GM19240 (cell line): ENCODE data around the gene LRP3.

Experiments
- DNase-seq: peaks from one replicate; pipeline ENCODE4 v3.0.0; 2011; ENCODE audit warnings: low spot score; ENCODE audit not compliant: insufficient read length

Gene LRP3

DNA sequence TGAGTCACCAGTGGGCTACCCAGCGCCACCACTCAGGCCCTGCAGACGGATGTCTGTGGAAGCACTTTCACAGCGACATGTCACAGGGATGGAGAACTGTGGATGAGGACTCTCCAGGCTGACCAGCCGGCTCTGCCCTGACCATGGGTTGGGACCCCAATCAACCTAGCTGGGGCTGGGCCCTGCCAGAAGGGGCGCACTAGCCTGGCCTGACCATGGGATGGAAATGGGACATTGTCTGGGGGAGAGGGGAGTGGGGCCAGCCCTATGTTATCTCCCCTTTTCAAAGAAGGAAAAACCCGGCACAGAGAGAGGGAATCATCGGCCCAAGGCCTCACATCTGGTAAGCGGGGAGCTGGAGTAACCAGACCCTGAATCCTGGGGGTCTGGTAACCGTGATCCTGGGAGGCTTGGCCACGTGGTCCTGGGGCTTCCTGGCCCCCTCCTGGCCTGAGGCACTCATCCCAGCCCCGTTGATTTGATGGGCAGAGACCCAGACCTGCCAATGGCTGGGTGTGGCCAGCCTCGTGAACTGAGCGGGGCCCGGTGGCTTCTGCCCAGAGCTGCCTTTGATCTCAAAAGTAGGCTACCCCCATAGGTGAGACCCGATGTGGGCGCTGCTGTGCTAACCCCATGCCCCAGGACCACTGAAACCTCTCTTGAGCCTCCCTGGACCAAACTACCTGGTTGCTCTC lies 42.7 kb downstream of the LRP3 start:
- DNase-seq, result no peak

DNA sequence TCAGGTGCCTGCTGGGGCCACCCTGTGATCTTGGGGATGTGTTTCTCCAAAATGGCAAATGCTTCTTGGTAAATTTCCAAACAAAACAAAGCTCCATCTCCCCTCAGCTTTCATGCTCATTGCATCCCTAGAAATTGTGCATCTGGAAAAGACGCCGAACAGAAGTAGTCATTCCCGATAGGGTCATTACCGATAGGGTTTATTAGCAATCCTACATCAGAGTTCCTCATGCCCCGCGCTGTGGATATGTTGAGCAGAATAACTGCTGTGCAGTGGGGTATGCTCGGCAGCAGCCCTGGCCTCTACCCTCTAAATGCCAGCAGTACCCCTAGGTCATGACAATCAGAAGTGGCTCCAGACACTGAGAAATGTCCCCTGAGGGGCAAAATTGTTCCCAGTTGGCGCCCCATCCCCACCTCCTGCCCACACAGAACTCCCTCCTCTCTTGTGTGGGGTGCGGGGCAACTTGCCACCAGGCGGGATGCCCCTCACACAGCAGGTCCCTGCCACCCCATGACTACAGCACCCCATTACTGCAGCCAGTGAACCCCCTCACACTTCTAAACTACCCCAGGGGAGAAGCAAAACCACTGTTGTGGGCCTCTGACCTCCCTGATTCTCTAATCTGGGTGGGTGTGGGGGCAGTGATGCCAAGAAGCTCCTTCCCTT lies 44.5 kb downstream of the LRP3 start:
- DNase-seq, result no peak

DNA sequence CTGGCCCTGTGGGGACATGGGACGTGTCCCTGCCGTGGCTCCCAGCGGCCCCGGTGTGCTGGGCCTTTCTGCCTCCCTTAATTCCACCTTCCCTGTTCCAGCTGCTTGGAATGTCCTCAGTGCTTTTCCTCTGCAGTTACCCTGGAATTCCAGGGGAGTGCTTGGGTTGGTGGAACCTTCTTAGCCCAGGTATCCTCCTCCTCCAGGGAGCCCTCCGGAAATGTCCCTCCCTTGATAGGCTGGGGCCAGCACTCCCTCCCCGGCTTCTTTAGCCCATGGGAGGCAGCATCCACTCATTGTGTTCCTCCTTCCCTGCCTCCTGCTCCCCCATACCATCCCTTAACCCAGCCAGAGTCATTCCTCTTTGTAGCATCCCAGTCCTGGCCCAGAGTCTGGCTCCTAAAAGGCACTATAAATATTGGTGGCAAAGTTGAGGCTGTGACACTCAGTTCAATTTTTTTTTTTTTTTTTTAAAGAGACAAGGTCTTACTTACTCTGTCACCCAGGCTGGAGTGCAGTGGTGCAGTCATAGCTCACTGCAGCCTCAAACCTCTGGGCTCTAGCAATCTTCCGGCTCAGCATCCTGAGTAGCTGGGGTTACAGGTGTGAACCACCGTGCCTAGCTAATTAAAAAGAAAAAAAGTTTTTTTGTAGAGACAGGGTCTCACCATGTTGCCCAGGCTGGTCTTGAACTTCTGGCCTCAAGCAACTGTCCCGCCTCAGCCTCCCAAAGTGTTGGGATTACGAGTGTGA lies 45.3 kb downstream of the LRP3 start:
- no peak for DNase-seq

DNA sequence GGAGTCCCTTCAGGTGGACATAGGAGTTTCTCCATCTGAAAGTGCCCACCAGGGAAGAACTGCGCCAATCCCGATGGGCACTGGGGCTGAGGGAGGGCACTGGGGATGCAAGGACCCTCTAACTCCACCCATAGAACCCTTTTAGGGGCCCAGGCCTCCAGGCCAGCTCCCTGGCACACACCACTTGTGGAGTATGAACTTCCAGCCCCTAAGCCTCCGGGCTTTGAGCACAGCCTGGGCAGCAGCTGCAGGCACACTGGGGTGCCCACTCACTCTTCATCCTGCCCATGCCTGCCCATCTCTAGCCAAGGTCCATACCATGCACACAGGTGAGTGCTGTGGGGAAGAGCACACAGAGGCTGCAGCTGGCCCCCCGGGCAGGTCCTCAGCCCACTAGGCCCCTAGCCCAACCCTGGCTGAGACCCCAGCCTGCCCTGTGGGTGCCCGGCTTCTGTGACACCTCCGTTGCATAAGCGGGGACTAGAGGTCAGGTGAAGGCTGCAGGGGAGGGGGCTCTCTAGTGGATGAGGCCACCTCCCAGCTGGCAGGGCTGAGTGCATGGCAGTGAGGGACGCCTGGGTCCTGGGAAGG lies 46.1 kb downstream of the LRP3 start:
- no peak for DNase-seq

DNA sequence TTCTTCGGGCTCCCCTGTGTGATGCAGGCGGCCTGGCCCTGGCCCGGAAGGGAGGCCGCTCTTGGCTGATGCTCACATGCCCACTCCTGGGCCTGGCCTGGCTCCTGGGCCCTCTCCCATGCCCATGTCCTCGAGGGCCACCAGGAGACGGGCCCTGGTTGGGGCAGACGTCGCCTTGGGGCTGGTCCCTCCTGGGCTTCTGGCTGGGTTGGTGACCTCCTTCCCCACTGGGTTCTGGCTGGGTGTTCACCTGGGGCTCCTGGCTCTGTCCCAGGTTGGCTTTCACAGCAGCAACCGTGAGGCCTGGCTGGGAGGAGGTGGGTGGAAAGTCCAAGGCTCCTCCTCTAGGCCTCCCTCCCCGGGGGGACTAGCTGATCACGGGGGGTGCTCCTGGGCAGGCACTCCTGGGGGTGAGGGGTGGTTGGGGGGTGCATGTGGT lies 47.0 kb downstream of the LRP3 start:
- no peak for DNase-seq

DNA sequence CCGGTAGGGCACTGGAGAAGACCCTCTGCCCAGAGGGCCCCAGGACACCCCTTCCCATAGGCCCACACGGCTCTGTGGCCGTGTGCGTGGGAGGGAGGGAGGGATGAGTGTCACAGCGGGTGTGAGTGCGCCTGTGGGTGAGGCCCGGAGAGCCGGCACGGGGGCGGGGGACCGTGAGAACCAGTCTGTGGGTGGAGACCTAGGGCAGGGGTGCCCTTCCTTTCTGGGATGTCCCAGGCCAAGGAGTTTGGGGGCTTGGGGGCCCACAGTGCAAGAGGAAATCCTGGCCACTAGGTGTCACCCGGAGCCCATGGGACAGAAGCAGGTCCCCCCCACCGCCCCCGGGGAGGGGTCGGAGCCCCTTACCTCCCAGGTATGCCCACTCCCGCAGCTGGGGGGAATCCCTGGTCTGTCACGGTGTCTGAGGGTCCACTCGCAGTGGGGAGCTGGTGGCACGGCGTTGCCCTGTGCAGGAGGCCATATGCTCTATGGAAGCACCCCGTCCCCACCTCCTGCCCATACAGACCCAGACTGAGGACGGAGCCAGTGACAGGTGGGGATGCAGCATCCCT lies 47.5 kb downstream of the LRP3 start:
- no peak for DNase-seq

DNA sequence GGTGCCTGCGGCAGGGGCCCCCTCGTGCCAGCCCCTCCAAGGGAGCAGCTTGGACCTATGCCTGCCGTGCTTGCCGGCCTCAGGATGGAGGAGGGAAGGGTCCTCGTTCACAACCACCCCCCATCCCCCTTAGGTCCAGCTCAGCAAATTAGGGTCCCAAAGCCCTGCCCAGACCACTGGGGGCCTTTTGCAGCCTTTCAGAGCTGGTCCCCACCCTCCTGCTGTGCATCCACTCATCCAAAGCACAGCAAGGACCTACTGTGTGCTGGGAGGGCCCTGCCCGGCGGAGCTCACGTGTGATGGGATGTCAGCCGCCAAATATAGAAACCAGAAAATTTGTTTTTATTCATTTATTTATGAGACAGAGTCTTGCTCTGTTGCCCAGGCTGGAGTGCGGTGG lies 48.0 kb downstream of the LRP3 start:
- no peak for DNase-seq

DNA sequence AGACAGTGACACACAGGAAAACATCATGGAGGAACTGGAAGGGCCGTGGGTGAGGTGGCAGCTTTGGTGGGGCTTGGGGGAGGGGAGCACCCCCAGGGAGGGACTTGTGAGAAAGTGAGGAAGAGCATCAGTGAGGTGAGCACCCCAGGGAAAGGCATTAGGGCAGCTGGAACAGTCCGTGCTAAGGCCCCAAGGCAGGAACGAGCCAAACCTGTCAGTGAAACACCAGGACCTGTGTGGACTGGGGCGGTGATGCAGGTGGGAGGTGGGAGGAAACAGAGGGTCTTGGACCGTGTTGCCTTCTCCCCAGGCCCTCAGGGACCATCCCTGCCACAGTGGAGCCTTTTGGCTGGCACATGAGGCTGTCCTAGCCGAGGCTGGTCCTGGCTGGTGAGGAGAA lies 48.8 kb downstream of the LRP3 start:
- no peak for DNase-seq

DNA sequence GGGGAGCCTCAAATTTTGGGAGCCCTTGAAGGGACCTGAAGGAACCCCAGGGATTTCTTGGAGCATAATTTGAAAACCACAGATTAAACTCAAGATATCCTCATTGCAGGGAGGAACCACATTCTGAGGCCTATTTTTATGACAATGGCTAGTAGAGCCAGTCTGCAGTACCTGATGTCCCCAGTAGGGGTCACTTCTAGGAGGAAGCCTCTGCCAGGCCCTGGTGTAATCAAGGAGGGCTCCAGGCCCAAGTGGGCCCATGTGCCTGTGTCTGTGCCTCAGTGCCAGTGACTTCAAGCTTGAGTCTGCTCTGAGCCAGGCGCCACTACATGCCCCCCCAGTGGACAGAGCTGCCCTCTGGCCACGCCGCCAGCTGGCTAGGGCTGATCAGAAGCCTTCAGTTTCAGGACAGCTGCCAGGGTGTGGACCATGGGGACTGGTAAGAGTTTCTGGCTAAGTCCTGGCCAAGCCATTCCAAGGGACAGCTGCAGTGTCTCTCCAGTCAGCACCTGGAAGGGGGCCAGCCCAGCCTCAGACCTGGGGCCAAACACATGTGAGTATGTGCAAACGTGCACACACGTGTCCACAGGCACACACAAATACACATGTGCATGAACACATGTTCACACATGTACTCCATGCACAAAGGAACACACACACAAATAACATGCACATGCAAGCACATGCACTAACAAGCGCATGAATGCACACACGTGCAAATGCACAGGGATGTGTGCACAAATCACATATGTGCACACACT lies 52.0 kb downstream of the LRP3 start:
- no peak for DNase-seq

DNA sequence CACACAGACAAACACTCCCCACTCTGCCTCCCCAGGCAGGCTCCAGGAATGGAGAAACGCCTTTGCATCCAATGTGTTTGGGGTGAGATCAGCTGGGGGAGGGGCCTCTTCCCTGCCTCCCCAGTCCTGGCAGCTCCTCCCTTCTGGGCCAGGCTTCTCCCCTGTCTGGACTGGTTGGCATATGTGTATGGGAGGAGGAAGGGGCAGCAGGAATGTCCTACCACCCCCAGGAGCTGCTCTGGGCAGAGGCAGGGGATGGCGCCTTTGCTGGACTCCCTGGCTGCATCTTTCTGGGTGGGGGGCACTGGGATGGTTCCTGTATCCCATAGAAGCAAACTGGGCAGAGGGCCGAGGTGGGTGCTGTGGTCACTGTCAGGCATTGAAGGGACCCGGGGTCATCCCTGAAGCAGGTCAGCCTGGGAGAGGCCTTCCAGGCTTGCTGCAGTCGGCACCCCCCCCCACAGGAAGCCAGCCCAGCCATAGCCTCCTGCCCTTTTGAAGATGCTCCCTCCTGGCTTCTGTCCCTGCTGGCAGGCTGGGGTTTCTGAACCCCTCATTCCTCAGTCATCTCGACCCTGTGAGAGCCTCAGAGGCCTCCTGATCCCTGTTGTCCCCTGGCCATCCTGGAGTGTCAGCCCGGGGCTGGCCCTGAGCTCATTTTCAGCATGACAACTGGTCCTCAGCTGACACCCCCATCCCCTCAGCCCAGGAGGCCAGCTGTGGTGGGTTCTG lies 52.7 kb downstream of the LRP3 start:
- no peak for DNase-seq

DNA sequence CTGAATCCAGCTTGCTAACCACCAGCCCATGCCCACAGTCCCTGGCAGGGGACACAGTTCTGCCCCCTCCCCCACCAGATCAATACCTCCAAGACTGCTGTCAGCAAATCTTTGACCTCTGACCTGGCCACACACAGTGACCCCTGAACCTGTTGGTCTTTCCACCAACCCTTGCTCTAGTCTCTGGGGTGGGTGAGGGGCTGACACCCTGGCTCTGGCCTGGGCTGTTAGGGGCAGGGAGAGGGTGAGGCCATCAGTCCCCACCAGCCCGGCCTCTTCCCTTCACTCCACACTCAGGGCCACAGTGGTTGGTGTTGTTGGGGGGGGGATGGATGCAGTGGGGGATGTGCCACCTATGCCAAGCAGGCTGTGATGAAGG lies 53.3 kb downstream of the LRP3 start:
- no peak for DNase-seq

DNA sequence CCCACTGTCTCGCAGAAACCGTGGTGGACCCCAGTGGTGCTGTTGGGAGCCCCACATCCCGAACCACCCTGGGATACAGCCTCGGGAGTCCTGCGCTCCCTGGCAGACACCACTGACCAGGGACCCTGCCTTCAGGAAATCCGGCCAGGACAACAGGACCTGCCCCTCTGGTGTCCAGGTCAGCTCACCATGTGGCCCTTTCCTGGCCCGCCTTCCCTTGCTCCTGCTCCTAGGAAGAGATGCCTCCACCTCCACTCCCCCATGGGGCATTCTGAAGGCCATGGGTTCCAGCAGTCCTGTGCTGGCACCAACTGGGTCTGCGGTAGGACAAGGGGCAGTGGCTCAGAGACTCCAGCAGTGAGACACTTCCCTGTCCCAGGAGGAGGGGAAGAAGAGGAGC lies 54.0 kb downstream of the LRP3 start:
- no peak for DNase-seq

DNA sequence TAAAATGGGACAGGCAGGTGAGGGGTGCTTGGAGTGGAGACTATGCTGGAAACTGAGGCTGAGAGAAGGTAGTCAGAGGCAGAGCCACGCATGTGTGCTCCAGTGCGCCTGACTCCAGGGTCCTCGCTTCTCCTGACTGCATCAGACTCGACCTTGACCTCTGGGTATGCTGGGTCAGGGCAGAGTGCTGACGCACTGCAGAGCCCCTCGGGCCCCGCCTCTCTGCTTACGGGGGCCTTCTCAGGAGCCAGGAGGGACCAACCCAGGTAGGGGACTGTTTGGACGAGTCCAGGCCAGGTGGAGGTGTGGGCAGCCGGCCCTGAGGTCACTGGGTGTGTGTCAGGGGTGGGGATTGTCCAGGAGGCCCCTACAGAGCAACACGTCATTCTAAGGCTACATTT lies 54.4 kb downstream of the LRP3 start:
- DNase-seq, result no peak

DNA sequence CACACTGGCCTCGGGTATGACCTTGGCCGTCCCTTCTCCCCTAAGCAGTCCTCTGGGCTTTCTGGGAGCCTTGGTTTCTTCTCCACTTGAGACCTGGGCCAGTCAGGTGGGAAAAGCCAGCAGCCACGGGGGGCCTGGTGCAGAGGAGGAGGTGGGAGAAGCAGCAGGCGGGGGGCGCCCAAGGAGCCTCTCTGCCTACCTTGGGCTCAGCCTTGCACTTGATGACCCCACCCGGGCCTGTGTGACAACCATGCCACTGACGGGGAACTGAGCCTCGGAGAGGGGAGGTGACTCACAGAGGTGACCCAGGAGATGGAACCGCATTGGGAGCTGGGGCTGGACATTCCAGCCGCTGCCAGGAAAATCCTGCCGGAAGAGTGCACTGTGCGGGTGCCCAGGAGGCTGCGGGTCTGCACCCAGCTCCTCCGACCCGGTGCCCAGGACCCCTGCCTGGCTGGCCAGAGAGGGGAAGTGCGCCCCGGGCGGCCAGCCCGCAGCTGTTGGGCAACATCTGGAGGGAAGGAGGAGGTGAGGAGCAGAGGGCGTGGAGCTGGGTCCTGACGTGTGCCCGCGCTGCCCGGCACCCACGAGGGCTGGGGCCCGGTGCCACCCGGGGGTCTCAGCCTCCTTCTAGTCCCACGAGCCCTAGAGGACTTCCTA lies 55.0 kb downstream of the LRP3 start:
- DNase-seq, result no peak

DNA sequence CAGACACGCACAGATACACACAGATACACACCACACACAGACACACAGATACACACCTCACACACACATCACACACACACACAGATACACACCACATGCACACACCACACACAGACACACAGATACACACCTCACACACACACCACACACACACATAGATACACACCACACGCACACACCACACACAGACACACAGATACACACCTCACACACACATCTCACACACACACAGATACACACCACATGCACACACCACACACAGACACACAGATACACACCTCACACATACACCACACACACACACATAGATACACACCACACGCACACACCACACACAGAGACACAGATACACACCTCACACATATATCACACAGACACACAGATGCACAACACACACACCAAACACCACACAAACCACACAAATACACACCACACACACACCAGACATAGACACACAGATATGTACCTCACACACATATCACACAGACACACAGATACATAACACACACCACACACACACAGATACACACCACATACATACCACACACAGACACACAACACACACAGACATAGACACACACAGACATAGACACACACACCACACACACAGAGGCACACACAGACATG lies 55.7 kb downstream of the LRP3 start:
- no peak for DNase-seq

DNA sequence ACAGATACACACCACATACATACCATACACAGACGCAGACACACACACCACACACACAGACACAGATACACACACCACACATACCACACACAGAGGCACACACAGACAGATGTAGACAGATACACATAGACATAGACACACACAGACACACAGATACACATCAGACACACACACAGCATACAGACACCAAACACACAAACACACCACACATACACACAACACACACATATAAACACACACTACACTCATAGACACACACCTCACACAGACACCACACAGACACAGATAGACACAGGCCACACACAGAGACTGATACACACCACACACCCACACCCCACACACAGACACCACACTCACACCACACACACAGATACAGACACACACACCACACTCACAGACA lies 56.4 kb downstream of the LRP3 start:
- DNase-seq, result no peak

DNA sequence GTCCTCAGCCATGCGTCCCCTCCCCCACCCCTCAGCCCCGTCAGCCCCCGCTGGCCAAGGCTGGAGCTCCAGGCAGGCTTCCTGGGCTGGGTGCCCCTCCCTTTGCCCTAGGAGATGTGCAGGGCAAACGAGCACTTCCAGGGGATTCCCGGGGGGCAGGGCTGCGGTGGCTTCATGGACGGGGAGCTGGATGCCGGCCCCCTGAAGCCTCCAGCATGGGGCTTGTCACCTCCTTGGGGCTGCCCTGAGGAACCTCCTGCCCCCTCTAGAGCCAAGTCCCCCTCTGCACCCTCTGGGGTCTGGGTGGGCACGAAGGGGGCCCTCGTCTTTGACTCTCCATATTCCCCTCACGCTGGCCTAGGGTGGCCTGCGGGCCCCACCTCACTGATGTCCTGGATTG lies 56.9 kb downstream of the LRP3 start:
- DNase-seq, result no peak

DNA sequence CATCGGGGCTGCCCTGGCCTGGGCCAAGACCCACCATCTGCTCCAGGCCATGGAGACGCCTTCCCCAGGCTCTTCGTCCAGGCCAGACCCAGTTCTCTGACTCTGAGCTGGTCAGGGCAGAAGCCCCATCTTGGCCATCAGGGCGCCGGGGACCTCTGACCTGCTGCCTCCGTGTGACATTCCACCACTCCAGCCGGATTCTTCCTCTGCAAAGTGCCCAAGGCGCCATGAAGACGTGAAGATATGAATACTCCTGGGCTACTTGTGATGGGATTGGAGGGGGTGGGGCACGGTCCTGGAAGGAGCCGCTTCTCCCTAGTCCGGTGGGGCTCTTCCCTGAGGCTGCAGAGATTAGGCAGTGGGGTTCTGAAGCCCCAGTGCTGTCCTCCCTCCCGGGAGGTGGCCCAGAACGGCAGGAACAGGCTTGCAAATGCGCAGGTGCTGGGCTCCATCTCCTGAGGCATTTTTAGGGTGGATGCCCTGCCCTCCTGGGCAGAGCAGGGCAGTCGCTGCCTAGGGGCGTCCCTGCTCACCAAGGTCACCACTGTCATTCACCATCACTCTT lies 57.5 kb downstream of the LRP3 start:
- DNase-seq, result no peak

DNA sequence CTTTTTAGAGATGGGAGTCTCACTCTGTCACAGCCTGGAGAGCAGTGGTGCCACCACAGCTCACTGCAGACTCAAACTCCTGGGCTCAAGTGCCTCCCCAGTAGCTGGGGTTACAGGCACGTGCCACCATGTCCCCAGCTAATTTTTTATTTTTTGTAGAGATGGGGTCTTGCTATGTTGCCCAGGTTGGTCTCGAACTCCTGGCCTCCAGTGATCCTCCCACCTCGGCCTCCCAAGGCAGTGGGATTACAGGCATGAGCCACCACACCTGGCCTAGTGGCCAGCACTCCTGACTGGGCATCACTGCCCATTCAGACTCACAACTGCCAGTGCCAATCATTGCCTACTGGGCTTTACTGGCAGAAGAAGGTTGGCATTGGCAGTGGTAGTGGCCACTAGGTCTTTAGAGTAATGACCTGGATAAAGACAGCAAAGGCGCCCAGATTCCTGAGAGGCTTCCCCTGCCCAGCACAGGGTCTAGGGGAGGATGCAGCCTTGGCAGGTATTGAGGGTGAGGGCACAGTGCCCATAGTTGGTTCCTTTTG lies 58.4 kb downstream of the LRP3 start:
- DNase-seq, result no peak
